GM20431 (cell line): ENCODE measurements around the gene FRMD4A.
"Not testable (repeated sequence)": the region's sequence is repeated elsewhere in the genome, so short reads cannot be mapped to it uniquely, and the experiment has no call there.

ENCODE experiments used
- in situ Hi-C: fragments of 300-500 bp; cut with MseI, MboI; formaldehyde crosslinking; loops from one replicate; pipeline ENCODE4 v1.15.0; 2020; ENCODE audit warnings: low sequenced_read_pairs; ENCODE audit not compliant: unreplicated experiment

FRMD4A gene

GRCh38 chr10:13877154-13877909 lies 453.4 kb downstream of the FRMD4A start:
- in situ Hi-C loops, result no loop called here

DNA sequence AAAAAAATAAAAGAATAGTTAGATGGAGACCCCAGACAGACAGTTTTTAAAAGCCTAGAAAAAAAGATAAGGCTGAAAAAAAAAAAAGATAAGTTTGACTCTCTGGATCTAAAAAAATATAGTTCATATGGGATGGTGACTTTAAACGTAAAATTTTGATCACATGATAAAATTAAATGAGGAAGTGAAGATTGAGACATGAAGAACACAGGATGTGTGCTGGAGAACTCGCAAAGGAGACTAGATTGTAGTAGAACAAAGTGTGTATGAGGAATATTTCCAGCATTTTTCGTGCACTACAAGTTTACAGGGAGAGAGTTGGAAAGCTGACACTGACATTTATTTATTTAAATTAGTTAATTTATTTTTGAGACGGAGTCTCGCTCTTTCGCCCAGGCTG lies 457.5 kb downstream of the FRMD4A start:
- in situ Hi-C loops, result no loop called here

DNA sequence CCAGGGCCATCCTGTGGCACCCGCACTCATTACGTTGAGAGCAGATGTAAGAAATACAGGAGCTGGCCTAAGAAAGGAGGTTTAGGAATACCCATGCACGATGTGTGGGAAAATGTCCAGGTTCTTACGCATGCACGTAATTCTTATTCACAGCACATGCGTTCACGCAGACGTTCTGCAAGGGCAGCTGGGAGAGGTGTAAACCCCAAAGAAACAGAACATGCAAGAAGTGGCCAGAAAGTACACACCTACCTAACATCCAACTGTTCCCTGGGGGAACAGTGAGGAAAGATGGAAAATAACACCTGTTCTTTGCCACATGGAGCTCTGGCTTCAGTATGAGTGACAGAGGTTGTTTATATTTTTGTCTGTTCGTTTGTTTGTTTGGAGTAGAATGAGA lies 458.3 kb downstream of the FRMD4A start:
- in situ Hi-C loops, result no loop called here

- in situ Hi-C loops, result no loop called here
These were observed 458.9 kb downstream of the FRMD4A start for GRCh38 chr10:13871776-13872175.

- in situ Hi-C loops, result no loop called here
These were observed 459.7 kb downstream of the FRMD4A start for GRCh38 chr10:13871011-13871410.

GRCh38 chr10:13869295-13869664 lies 461.4 kb downstream of the FRMD4A start:
- in situ Hi-C loops, result no loop called here

GRCh38 chr10:13868528-13869294 lies 462.0 kb downstream of the FRMD4A start:
- in situ Hi-C loops, result no loop called here

GRCh38 chr10:13867822-13868221 lies 462.9 kb downstream of the FRMD4A start:
- in situ Hi-C loops, result no loop called here

- in situ Hi-C loops, result no loop called here
These were observed 464.8 kb downstream of the FRMD4A start for GRCh38 chr10:13865758-13866491.

DNA sequence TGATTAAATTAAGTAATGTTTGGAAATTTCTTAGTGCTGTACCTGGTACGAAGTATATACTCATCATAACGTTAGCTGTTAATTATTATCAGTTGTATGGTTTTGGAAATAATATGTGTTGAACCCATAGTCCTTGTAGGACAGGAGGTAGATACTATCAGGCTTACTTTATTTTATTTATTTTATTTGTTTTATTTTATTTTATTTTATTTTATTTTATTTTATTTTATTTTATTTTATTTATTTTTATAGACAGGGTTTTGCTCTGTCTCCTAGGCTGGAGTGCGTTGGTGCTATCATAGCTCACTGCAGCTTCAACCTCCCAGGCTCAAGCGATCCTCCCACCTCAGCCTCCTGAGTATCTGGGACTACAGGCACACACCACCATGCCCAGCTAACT lies 465.5 kb downstream of the FRMD4A start:
- in situ Hi-C loops, result not testable (repeated sequence)

DNA sequence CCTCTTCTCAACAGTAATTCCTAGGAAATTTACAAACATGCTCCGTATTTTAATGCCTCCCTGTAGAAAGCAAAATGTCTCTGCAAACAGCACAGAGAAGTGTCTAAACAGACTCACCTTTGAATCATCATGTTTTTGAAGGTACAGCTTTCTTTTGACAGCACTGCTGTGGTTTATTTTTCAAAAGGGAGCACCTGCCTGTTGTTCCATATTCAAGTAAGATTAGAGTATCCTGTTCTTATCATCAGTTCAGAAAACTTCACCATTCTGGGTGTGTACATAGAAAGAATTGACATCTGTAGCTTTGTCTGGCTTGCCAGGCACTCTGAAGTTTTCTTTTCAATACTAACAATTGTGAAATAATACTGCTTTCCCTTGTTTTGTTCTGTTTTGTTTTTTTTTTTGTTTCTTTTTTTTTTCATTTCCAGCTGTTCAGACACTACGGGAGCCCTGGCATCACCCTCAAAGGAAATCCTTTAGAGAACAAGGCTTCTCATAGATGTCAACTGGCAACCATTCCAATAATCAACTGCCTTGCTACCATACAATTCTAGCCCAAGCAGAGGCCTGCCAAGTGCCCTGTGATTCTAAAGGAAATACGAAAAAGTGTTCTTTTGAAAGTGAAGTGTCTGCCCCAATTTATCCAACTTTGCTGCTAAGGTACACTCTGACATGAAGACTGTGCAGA lies 468.0 kb downstream of the FRMD4A start:
- in situ Hi-C loops, result no loop called here

- in situ Hi-C loops, result no loop called here
These were observed 469.8 kb downstream of the FRMD4A start for GRCh38 chr10:13860886-13861285.

DNA sequence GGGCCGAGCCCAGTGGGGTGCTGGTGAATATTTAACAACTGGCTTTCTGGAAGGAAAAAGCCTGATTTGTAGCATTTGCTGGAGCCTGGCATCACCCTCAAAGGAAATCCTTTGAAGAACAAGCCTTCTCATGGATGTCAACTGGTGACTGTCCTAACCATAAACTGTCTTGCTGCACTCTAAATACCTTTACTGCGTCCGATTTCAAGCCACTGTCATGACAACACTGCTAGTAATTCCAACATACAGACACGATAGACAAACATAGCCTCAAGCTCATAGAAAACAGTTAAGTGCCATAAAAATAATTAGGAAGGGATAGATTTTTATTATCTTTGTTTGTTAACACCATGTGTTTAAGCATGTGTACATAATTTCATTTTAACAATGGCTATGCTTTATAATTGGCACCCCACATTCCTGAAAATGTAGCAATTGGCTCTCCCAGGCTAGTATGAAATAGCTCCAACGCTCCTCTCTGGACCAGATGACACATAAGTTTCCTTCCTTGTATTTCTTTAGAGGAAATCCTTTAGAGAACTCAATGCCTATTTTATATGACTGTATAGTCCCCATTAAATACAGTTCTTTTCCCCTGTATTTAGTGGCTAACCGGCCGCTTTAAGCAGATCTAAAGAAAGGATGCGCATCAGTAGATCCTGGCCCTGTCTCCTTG lies 470.6 kb downstream of the FRMD4A start:
- in situ Hi-C loops, result no loop called here

DNA sequence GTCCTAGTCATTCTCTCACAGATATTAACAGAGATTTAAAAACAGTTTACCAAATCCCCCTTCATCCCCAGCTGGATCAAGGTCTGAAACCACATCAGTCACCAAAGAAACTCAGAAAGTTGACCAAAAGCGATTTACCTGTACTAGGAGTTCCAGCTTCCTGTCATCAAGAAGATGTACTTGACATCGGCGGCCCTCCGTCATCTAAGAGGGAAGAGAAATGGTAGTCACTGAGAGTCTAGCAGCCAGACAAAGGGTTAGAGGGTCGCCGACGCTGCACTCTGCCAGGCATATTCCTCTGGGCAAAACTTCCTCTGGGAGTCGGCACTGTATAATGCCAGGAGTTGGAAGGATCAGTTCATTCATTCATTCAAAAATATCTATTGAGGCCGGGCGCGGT lies 472.0 kb downstream of the FRMD4A start:
- in situ Hi-C loops, result no loop called here

- in situ Hi-C loops, result no loop called here
These were observed 473.3 kb downstream of the FRMD4A start for GRCh38 chr10:13857451-13857850.

DNA sequence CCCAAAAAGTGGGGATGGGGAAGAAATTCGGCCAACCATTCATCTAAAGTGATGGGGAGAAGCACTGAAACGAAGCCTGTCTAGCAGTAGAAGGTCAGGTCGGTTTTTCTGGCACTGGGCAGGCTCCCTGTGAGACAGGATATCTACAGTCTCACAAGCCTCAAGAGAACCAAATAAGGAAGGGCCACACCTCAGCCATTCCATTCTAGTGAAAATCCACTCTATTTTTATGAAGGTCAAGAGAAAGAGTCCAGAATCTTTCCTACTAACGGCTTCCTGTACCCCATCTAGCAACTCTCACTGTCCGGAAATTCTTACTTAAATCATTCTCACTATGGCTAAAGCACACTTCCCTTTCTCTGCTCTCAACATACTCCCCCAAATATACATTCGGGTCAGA lies 476.9 kb downstream of the FRMD4A start:
- in situ Hi-C loops, result no loop called here

DNA sequence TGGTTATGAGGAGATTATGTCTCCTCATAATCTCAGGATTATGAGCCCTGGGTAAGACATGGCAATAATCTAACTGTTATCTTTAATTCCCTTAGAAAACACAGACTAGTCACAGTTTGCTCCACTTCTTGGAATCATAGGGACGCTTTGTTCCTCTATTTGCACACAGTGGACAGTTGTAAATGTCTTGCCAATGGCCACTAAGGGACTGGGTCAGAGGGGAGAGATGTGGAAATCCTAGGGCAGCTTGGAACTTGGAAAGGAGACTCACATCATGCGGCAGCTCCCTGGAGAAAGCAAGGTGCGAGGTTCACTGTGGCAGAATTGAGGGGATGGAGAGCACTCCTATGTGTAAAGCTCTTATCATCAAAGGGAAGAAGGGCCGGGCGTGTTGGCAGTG lies 477.9 kb downstream of the FRMD4A start:
- in situ Hi-C loops, result no loop called here

GRCh38 chr10:13851906-13852305 lies 478.8 kb downstream of the FRMD4A start:
- in situ Hi-C loops, result no loop called here

DNA sequence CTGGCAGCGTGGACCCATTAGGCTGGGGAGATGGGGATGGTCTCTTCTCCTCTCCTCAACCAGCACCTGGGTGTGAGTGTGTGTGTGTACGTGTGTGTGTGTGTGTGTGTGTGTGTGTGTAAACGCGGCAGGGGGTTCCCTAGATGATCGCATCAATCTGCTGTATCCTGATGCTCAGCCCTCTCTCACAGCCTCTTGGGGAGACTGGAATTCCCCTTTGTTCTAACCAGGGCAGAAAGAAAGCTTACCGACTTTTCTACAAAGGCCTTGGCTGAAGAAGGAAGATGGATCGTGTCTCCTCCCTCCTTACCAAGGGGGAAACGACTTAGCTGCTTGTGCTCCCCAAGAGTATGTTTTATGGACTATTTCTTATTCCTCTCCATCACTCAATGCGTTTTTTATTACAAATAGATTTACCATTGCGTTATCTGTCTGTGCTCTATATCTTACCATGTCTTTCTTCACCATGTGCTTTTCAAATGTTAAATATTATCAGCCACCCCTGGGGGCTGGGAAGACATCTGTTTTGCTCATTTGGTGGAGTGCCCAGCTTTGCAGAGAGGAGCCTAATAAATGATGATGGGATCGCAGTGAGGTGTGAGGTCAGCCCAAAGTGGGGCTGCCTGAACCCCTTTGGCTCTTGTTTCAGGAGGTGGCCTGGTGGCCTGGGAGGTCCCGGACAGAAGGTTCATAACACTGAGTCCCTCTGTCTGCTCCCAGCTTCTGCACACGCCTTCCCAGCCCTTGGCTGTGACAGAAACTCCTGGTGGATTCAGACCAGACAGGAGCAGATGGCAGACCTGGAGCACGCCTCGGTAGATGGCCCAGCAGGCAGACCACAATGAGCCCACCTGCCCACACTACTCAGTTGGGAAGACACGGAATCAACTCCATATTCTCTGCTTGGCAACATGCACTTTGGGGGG lies 481.9 kb downstream of the FRMD4A start:
- in situ Hi-C loops, result no loop called here
